Lower leg skin (tissue), 4 donors: ENCODE data around the gene CACNA1A. TPM values are rescaled to one million over a fixed set of nuclear protein-coding genes. Genes with fewer than 3 reads are reported as not detected.

Source experiments
- DNase-seq, 2 donors: peaks; one replicate each; pipeline ENCODE4 v3.0.0-alpha.2; 2019; ENCODE audit warnings: low spot score in 2 of 2
- H3K4me3 ChIP-seq: fragments of 200-600 bp; sonication (generic); 2 replicates; pipeline ENCODE4 v1.5.1; 2017; ENCODE audit warnings: mild to moderate bottlenecking, low read depth; ENCODE audit not compliant: poor library complexity, severe bottlenecking
- CTCF ChIP-seq, 3 donors: fragments of 450-650 bp; IDR thresholded peaks; one replicate each; pipeline ENCODE4 v1.5.1; 2016; ENCODE audit warnings: antibody characterized with exemption in 3 of 3, mild to moderate bottlenecking in 3 of 3, moderate library complexity in 2 of 3
- POLR2A ChIP-seq, 2 donors: fragments of 450-650 bp; IDR thresholded peaks; one replicate each; pipeline ENCODE4 v1.6.1; 2016 to 2017; ENCODE audit warnings: antibody characterized with exemption in 2 of 2, mild to moderate bottlenecking in 1 of 2, moderate library complexity in 1 of 2
- WGBS, 2 donors: methylation state at CpG; one replicate each; pipeline ENCODE4 v1.1.5; 2018; 5-methylcytosine and 5-hydroxymethylcytosine counted together
- intact Hi-C: fragments of 100-400 bp; cut with DNase I; formaldehyde crosslinking; loops from one replicate; pipeline ENCODE4 v1.15.0; 2023; ENCODE audit warnings: low total_unique reads
- total RNA-seq, 4 donors: library from RNA; depleted of rRNA; stranded (reverse); fragments of >200 nt; gene quantifications; one replicate each; pipeline ENCODE4 v1.1.0, GENCODE V29; 2016

The CACNA1A gene
- total RNA-seq, 4 donors from 2014 or later = 0.16 to 0.46 (median 0.22) TPM; not detected in 1

DNA sequence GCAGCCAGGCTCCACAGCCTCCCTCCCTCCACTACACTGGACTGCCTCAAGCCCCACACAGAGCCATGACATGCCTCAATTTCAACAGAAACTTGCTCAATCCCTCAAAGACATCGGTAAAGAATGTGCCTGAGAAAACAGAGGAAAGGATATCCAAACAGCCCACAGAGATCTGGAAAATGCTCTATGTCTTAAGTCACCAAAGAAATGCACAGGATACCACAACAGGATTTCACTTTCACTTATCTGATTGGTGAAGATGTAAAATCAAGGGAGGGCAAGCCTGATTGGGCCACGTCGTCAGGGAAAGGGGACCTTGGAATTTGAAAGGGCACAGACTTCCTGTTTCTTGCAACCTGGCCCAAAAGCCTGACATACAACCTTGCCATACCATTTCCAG lies 14.2 kb downstream of the CACNA1A start:
- intact Hi-C loops = no loop called here
- whole genome bisulfite sequencing, 2 donors = 22 to 27% methylated on average over 3 of the region's 3 CpGs
- H3K4me3 ChIP-seq = no peak overlapping the region
- TF ChIP-seq POLR2A (IDR thresholded peaks at IDR 0.05) (no peak), CTCF (IDR thresholded peaks at IDR 0.05) (no peak)
- DNase-seq = no peak

DNA sequence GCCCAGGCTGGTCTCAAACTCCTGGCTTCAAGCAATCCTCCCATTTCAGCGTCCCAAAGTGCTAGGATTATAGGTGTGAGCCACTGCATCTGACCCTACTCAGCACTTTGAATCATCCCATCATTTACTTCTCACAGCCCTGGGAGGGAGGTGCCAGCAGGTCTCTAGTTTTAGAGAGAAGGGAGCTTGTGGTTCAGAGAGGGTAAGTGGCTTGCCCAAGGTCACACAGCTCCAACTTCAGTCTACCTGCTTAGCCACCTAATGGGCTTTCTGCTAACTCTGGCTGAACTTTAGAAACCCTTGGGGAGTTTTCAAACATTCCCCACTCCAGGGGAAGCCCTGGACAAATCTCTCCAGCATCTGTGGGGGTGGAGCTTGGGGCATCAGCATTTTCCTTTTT lies 18.3 kb downstream of the CACNA1A start:
- intact Hi-C loops = no loop called here
- TF ChIP-seq POLR2A (IDR thresholded peaks at IDR 0.05) (no peak), CTCF (IDR thresholded peaks at IDR 0.05) (no peak)
- H3K4me3 ChIP-seq = no peak overlapping the region
- DNase-seq = no peak
- 94 to 100% methylated on average over 1 of the region's 1 CpG for WGBS, 2 donors

GRCh38 chr19:13484166-13484565 lies 22.1 kb downstream of the CACNA1A start:
- H3K4me3 ChIP-seq = no peak overlapping the region
- 97 to 100% methylated on average over 1 of the region's 1 CpG for WGBS, 2 donors
- no peak for DNase-seq
- TF ChIP-seq POLR2A (IDR thresholded peaks at IDR 0.05) (no peak), CTCF (IDR thresholded peaks at IDR 0.05) (no peak)
- intact Hi-C loops = no loop called here

DNA sequence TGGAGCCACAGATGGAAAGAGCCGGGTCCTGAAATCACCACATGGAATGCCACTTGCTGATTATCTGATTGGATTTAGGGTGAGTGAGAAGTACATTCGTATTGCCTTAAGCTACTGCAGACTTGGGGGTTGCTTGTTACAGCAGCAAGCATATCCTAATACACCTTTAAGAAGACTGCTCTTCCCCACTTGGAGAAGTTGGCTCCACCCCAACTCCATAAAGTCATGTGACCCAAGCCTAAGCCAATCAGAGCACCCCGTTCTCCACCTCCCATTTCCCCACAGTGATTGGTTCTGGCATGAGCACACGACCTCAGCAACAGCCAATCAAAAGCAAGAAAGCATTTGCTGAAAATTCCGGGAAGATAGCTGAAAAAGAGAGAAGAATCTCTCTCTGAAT lies 23.1 kb downstream of the CACNA1A start:
- H3K4me3 ChIP-seq = no peak overlapping the region
- TF ChIP-seq CTCF (IDR thresholded peaks at IDR 0.05) (no peak), POLR2A (IDR thresholded peaks at IDR 0.05) (no peak)
- DNase-seq = no peak
- WGBS, 2 donors = 63 to 85% methylated on average over 5 of the region's 5 CpGs
- intact Hi-C loops = no loop called here

DNA sequence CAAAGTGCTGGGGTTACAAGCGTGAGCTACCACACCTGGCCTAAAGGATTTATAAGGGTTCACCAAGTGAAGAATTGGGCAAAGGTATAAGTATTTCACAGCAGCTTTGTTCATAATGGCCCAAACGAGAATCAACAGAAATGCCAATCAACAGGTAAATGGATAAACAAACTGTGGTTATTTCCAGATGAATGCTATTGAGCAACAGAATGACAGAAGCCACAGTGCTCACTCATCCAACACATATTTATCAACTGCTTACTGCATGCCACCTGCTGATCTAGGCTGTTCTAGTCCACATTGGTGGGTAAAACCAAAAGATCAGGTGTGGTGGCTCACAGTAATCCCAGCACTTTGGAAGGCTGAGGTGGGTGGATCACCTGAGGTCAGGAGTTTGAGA lies 27.7 kb downstream of the CACNA1A start:
- no peak for DNase-seq
- WGBS, 2 donors = 75 to 81% methylated on average over 2 of the region's 2 CpGs
- intact Hi-C loops = no loop called here
- TF ChIP-seq CTCF (IDR thresholded peaks at IDR 0.05) = no peak
- TF ChIP-seq POLR2A (IDR thresholded peaks at IDR 0.05) = no peak
- no peak overlapping the region for H3K4me3 ChIP-seq

DNA sequence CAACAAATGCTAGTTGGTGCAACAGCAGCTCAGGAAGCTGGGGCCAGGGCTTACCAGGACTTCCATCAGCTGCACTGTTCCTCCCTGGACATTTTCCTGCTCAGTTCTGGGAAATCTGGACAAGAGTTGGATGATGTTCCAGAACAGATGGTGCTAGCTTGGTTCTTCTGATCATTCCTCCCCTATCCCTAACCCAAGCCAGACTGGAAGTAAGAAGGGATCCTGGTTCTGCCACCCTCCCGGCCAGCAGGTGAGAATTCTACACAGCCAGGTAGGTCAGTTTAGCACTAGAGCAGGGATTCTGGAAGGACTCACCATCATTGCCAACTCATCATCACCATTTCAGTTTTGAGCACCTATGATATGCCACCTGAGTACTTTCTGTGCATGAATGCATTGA lies 30.2 kb downstream of the CACNA1A start:
- no peak for DNase-seq
- 71 to 86% methylated on average over 1 of the region's 1 CpG for WGBS, 2 donors
- H3K4me3 ChIP-seq = no peak overlapping the region
- intact Hi-C loops = no loop called here
- TF ChIP-seq CTCF (IDR thresholded peaks at IDR 0.05) (no peak), POLR2A (IDR thresholded peaks at IDR 0.05) (no peak)
